NCI-H187 treated with DMSO at 0.1 percent for 48 hours (cell line): ENCODE measurements around the gene USP46.

Experiments used
- DNase-seq: peaks from one replicate; lab custom pipeline; 2025; lab: John Stamatoyannopoulos, UW

Gene USP46

GRCh38 chr4:52573551-52573950 is 85.5 kb downstream of the USP46 start:
- DNase-seq: no peak

- DNase-seq: no peak
These were observed 86.1 kb downstream of the USP46 start for GRCh38 chr4:52572936-52573485.

- no peak for DNase-seq
These were observed 90.8 kb downstream of the USP46 start for GRCh38 chr4:52568351-52568750.

- no peak for DNase-seq
These were observed 92.7 kb downstream of the USP46 start for GRCh38 chr4:52566136-52567031.

- DNase-seq: no peak
These were observed 98.2 kb downstream of the USP46 start for GRCh38 chr4:52560844-52561280.

- no peak for DNase-seq
These were observed 103.8 kb downstream of the USP46 start for GRCh38 chr4:52555356-52555716.

- no peak for DNase-seq
These were observed 104.3 kb downstream of the USP46 start for GRCh38 chr4:52554612-52555355.

- DNase-seq: no peak
These were observed 106.3 kb downstream of the USP46 start for GRCh38 chr4:52552778-52553177.

GRCh38 chr4:52551487-52551886 is 107.6 kb downstream of the USP46 start:
- no peak for DNase-seq

- no peak for DNase-seq
These were observed 108.9 kb downstream of the USP46 start for GRCh38 chr4:52550186-52550585.

- no peak for DNase-seq
These were observed 110.1 kb downstream of the USP46 start for GRCh38 chr4:52548818-52549570.

- DNase-seq: no peak
These were observed 112.7 kb downstream of the USP46 start for GRCh38 chr4:52546449-52546848.

- peak; percentile 46 for DNase-seq
These were observed 113.7 kb downstream of the USP46 start for GRCh38 chr4:52545099-52546069.
